Stimulated activated naive CD8-positive, alpha-beta T cell treated with anti-CD3 and anti-CD28 coated beads, Interleukin-15, Interleukin-2, amounts not matched to agents 100 ng/mL and 50 ng/mL, for 24 hours (primary cell): Measurements from ENCODE around the gene CSNK1G2.
A peak's percentile ranks its signal among the peaks of the same experiment; 100 is the strongest.

Experiments used
- H3K27ac Mint-ChIP-seq: one replicate; pipeline ENCODE4 v1.8.0; 2021; ENCODE audit warnings: mild to moderate bottlenecking, mixed read lengths
- H3K27me3 Mint-ChIP-seq: one replicate; pipeline ENCODE4 v1.8.0; 2021; ENCODE audit warnings: mixed read lengths
- H3K36me3 Mint-ChIP-seq: one replicate; pipeline ENCODE4 v1.8.0; 2021; ENCODE audit warnings: low read depth, mixed read lengths
- H3K4me1 Mint-ChIP-seq: one replicate; pipeline ENCODE4 v1.8.0; 2021; ENCODE audit warnings: low read depth, mixed read lengths
- H3K4me3 Mint-ChIP-seq: one replicate; pipeline ENCODE4 v1.8.0; 2021; ENCODE audit warnings: mild to moderate bottlenecking, mixed read lengths
- H3K9me3 Mint-ChIP-seq: one replicate; pipeline ENCODE4 v1.8.0; 2021; ENCODE audit warnings: mixed read lengths

The CSNK1G2 gene

GRCh38 chr19:1929021-1929742 lies 11.8 kb upstream of the CSNK1G2 start:
- no peak overlapping the region for H3K27ac Mint-ChIP-seq

GRCh38 chr19:1931445-1931844 lies 9.5 kb upstream of the CSNK1G2 start:
- Mint-ChIP-seq H3K9me3 (peaks cover 5% of the 10 kb centered on the region), H3K27ac (no peak overlapping the region), H3K4me3 (no peak overlapping the region), H3K4me1 (peaks cover 33% of the 10 kb centered on the region), H3K27me3 (no peaks in the 10 kb centered on the region), H3K36me3 (peaks cover 11% of the 10 kb centered on the region)

More at GRCh38 chr19:1929021-1929742, 11.8 kb upstream of the CSNK1G2 start:
- Mint-ChIP-seq H3K27me3 (no peaks in the 10 kb centered on the region), H3K9me3 (peaks cover 5% of the 10 kb centered on the region), H3K36me3 (peaks cover 3% of the 10 kb centered on the region), H3K4me3 (peak overlapping the region; percentile 68), H3K4me1 (peaks cover 33% of the 10 kb centered on the region)

GRCh38 chr19:1932395-1932794 lies 8.6 kb upstream of the CSNK1G2 start:
- Mint-ChIP-seq H3K4me1 (peaks cover 33% of the 10 kb centered on the region), H3K27me3 (no peaks in the 10 kb centered on the region), H3K9me3 (peaks cover 5% of the 10 kb centered on the region), H3K36me3 (peaks cover 11% of the 10 kb centered on the region), H3K4me3 (no peak overlapping the region), H3K27ac (no peak overlapping the region)

- Mint-ChIP-seq H3K9me3 (peaks cover 5% of the 10 kb centered on the region), H3K4me1 (peaks cover 26% of the 10 kb centered on the region), H3K4me3 (no peak overlapping the region), H3K27ac (no peak overlapping the region), H3K36me3 (peaks cover 11% of the 10 kb centered on the region), H3K27me3 (no peaks in the 10 kb centered on the region)
Observed at GRCh38 chr19:1933244-1933643, 7.7 kb upstream of the CSNK1G2 start.

GRCh38 chr19:1933942-1934341 lies 7.0 kb upstream of the CSNK1G2 start:
- Mint-ChIP-seq H3K4me3 (no peak overlapping the region), H3K4me1 (peaks cover 26% of the 10 kb centered on the region), H3K36me3 (peaks cover 11% of the 10 kb centered on the region), H3K27ac (no peak overlapping the region), H3K27me3 (no peaks in the 10 kb centered on the region), H3K9me3 (peaks cover 5% of the 10 kb centered on the region)

GRCh38 chr19:1935484-1936208 lies 5.3 kb upstream of the CSNK1G2 start:
- Mint-ChIP-seq H3K36me3 (peaks cover 11% of the 10 kb centered on the region), H3K27me3 (no peaks in the 10 kb centered on the region), H3K27ac (no peak overlapping the region), H3K4me1 (peaks cover 25% of the 10 kb centered on the region), H3K9me3 (peaks cover 5% of the 10 kb centered on the region), H3K4me3 (no peak overlapping the region)

GRCh38 chr19:1936430-1936829 lies 4.5 kb upstream of the CSNK1G2 start:
- Mint-ChIP-seq H3K27me3 (no peaks in the 10 kb centered on the region), H3K4me3 (no peak overlapping the region), H3K9me3 (peaks cover 5% of the 10 kb centered on the region), H3K4me1 (peaks cover 25% of the 10 kb centered on the region), H3K27ac (no peak overlapping the region), H3K36me3 (peaks cover 11% of the 10 kb centered on the region)

- H3K36me3 Mint-ChIP-seq = peaks cover 8% of the 10 kb centered on the region
- H3K27ac Mint-ChIP-seq = no peak overlapping the region
- H3K9me3 Mint-ChIP-seq = no peaks in the 10 kb centered on the region
- peaks cover 21% of the 10 kb centered on the region for H3K4me1 Mint-ChIP-seq
- H3K27me3 Mint-ChIP-seq = no peaks in the 10 kb centered on the region
- H3K4me3 Mint-ChIP-seq = no peak overlapping the region
Observed at GRCh38 chr19:1936916-1937610, 3.9 kb upstream of the CSNK1G2 start.

- Mint-ChIP-seq H3K27ac (no peak overlapping the region), H3K36me3 (peaks cover 8% of the 10 kb centered on the region), H3K27me3 (no peaks in the 10 kb centered on the region), H3K9me3 (no peaks in the 10 kb centered on the region), H3K4me3 (no peak overlapping the region), H3K4me1 (peaks cover 22% of the 10 kb centered on the region)
Observed at GRCh38 chr19:1938071-1938470, 2.9 kb upstream of the CSNK1G2 start.

- peak overlapping the region; percentile 86 for H3K27ac Mint-ChIP-seq
- H3K36me3 Mint-ChIP-seq = peaks cover 4% of the 10 kb centered on the region
- H3K9me3 Mint-ChIP-seq = no peaks in the 10 kb centered on the region
- H3K4me3 Mint-ChIP-seq = peak overlapping the region; percentile 89
- H3K4me1 Mint-ChIP-seq = peaks cover 34% of the 10 kb centered on the region
- H3K27me3 Mint-ChIP-seq = no peaks in the 10 kb centered on the region
Observed at GRCh38 chr19:1942078-1942933, 1.3 kb downstream of the CSNK1G2 start.

GRCh38 chr19:1942934-1943555 lies 2.1 kb downstream of the CSNK1G2 start:
- H3K4me1 Mint-ChIP-seq = peaks cover 34% of the 10 kb centered on the region
- peak overlapping the region; percentile 89 for H3K4me3 Mint-ChIP-seq

GRCh38 chr19:1943661-1944087 lies 2.7 kb downstream of the CSNK1G2 start:
- Mint-ChIP-seq H3K36me3 (peaks cover 4% of the 10 kb centered on the region), H3K4me1 (peaks cover 38% of the 10 kb centered on the region), H3K9me3 (no peaks in the 10 kb centered on the region), H3K27ac (peak overlapping the region; percentile 86), H3K4me3 (peak overlapping the region; percentile 89), H3K27me3 (no peaks in the 10 kb centered on the region)

More at GRCh38 chr19:1942934-1943555, 2.1 kb downstream of the CSNK1G2 start:
- Mint-ChIP-seq H3K27me3 (no peaks in the 10 kb centered on the region), H3K27ac (peak overlapping the region; percentile 86), H3K36me3 (peaks cover 4% of the 10 kb centered on the region), H3K9me3 (no peaks in the 10 kb centered on the region)

GRCh38 chr19:1944088-1944915 lies 3.3 kb downstream of the CSNK1G2 start:
- no peaks in the 10 kb centered on the region for H3K27me3 Mint-ChIP-seq
- H3K9me3 Mint-ChIP-seq = no peaks in the 10 kb centered on the region
- H3K36me3 Mint-ChIP-seq = peaks cover 6% of the 10 kb centered on the region
- H3K4me1 Mint-ChIP-seq = peaks cover 41% of the 10 kb centered on the region
- H3K4me3 Mint-ChIP-seq = no peak overlapping the region
- H3K27ac Mint-ChIP-seq = no peak overlapping the region
